Measurements from ENCODE around the gene MED13. TPM values are rescaled to one million over a fixed set of nuclear protein-coding genes. Genes with fewer than 3 reads are reported as not detected.

The MED13 gene
- total and polyA plus RNA-seq, 4 donors: 6.6 to 64.0 (median 26.0) TPM

GRCh38 chr17:61966191-61966590 is 98.9 kb downstream of the MED13 start:
- Histone ChIP-seq H3K36me3 (ENCODE audit: control insufficient read depth in 4 of 4, insufficient read depth in 3 of 4, low read depth in 1 of 4, low read length in 3 of 4) (peaks cover 17 to 67% (median 57%) of the 10 kb centered on the region in 4 donors), H3K4me3 (ENCODE audit: low read depth in 1 of 3, low read length in 3 of 3) (no peak overlapping the region), H3K9me3 (ENCODE audit: control insufficient read depth in 4 of 4, low read length in 3 of 4) (no peaks in the 10 kb centered on the region), H3K4me1 (ENCODE audit: control insufficient read depth in 4 of 4, insufficient read depth in 4 of 4, low read length in 3 of 4) (no peaks in the 10 kb centered on the region), H3K27ac (ENCODE audit: low read depth in 1 of 2, low read length in 2 of 2) (no peak overlapping the region), H3K27me3 (ENCODE audit: control insufficient read depth in 4 of 4, insufficient read depth in 4 of 4, low read length in 3 of 4) (no peaks in the 10 kb centered on the region), H3K9ac (ENCODE audit: low read depth in 1 of 2, low read length in 2 of 2) (no peak overlapping the region)
- 1% methylated on average over 1 of the region's 1 CpG for WGBS
- DNase-seq (ENCODE audit: low spot score): no peak
- TF ChIP-seq HNF4A (conservative IDR thresholded peaks at IDR 0.05) (no peak), EGR1 (IDR thresholded peaks at IDR 0.05; ENCODE audit: low read depth in 2 of 2) (no peak), RAD21 (IDR thresholded peaks at IDR 0.05) (no peak), FOXA2 (IDR thresholded peaks at IDR 0.05) (no peak), MAX (IDR thresholded peaks at IDR 0.05) (no peak), SP1 (IDR thresholded peaks at IDR 0.05) (no peak), CTCF (IDR thresholded peaks at IDR 0.05; ENCODE audit: low read depth, low read length, missing input control) (no peak), JUND (IDR thresholded peaks at IDR 0.05) (no peak), RXRA (IDR thresholded peaks at IDR 0.05) (no peak)

- no peaks in the 10 kb centered on the region for H3K27me3 ChIP-seq (ENCODE audit: control insufficient read depth in 4 of 4, insufficient read depth in 4 of 4, low read length in 3 of 4)
- TF ChIP-seq YY1 (IDR thresholded peaks at IDR 0.05) (no peak), JUND (IDR thresholded peaks at IDR 0.05) (no peak), SP1 (IDR thresholded peaks at IDR 0.05) (no peak), RXRA (IDR thresholded peaks at IDR 0.05) (no peak), CTCF (IDR thresholded peaks at IDR 0.05; ENCODE audit: low read depth, low read length, missing input control) (no peak), FOXA2 (IDR thresholded peaks at IDR 0.05) (no peak), HNF4A (conservative IDR thresholded peaks at IDR 0.05) (no peak), NR2F2 (IDR thresholded peaks at IDR 0.05) (no peak), RAD21 (IDR thresholded peaks at IDR 0.05) (no peak), MAX (IDR thresholded peaks at IDR 0.05) (no peak), EGR1 (IDR thresholded peaks at IDR 0.05; ENCODE audit: low read depth in 2 of 2) (no peak), TAF1 (conservative IDR thresholded peaks at IDR 0.05) (no peak), HNF4G (IDR thresholded peaks at IDR 0.05) (no peak), ATF3 (IDR thresholded peaks at IDR 0.05) (no peak), REST (IDR thresholded peaks at IDR 0.05) (no peak)
- H3K9ac ChIP-seq (ENCODE audit: low read depth in 1 of 2, low read length in 2 of 2): no peak overlapping the region
- no peak for DNase-seq (ENCODE audit: low spot score)
- H3K4me3 ChIP-seq (ENCODE audit: low read depth in 1 of 3, low read length in 3 of 3): no peak overlapping the region
- no peak overlapping the region for H3K27ac ChIP-seq (ENCODE audit: low read depth in 1 of 2, low read length in 2 of 2)
- H3K9me3 ChIP-seq (ENCODE audit: control insufficient read depth in 4 of 4, low read length in 3 of 4): no peaks in the 10 kb centered on the region
- no peaks in the 10 kb centered on the region for H3K4me1 ChIP-seq (ENCODE audit: control insufficient read depth in 4 of 4, insufficient read depth in 4 of 4, low read length in 3 of 4)
- H3K36me3 ChIP-seq (ENCODE audit: control insufficient read depth in 4 of 4, insufficient read depth in 3 of 4, low read depth in 1 of 4, low read length in 3 of 4): peaks cover 20 to 71% (median 55%) of the 10 kb centered on the region in 4 donors
- WGBS: 89% methylated on average over 4 of the region's 4 CpGs
These were observed 109.5 kb downstream of the MED13 start for GRCh38 chr17:61955619-61956018.

Measured in liver (tissue), 9 donors.